LHCN-M2 (cell line): ENCODE data around the gene STPG1. TPM values are rescaled to one million over a fixed set of nuclear protein-coding genes. Genes with fewer than 3 reads are reported as not detected.

Experiments used
- DNase-seq: peaks from one replicate; pipeline ENCODE4 v3.0.0-alpha.2; 2012; ENCODE audit warnings: low read depth
- total RNA-seq: library from RNA; depleted of rRNA; stranded (reverse); fragments of >200 nt; gene quantifications from 2 replicates; pipeline ENCODE4 v1.2.3, GENCODE V29; 2014

STPG1 gene
- total RNA-seq, 1 experiment from 2014 or later = 4.9 TPM

DNA sequence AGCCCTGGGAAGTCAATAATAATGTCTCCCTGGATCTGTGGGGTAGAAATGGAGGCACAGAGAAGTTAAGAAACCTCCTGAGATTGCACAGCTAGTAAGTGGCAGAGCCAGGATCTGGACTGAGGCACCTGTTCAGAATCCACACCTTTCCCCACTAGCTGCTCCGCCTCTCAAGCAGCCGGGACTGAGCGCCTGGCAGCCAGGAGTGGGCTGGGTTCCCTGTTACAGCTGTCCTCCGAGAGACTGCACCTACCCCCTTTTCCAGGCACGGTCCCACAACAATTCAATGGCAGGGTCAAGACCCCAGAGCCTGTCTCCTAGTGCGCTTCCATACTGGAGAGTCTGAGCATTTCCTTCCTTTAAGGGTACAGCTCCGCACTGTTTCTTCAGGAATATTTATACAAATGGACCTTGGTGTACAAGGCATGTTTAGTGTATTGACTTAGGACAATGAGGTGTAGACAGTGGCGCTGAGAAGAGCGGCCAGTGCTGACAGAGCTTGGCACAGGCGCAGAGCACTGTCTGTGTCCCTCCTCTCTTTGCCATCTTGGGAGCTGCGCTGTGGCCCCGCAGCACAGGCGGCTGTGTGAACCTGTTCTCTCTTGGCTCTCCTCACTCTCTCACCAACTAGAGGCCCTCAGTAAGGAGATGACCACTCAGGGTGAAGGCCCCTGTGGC is 70.0 kb downstream of the STPG1 start:
- DNase-seq = no peak

DNA sequence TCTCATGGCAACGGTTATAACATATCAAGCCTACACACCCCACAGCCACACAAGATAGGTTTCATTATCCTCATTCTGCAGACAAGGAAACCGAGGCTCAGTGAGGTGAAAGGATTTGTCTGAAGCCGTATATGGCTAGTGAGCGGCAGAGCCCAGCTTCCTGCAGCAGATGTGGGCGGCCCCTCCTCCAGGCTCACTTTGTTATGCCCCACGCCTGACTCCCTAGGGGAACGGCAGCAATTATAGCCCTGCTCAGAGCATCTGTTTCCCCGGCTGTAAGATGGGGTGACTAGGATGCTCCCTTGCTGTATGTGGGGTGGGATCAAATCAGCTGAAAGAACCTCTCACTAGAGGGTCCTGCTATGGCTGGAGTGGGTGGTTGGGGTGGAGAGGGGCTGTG is 72.3 kb downstream of the STPG1 start:
- no peak for DNase-seq

DNA sequence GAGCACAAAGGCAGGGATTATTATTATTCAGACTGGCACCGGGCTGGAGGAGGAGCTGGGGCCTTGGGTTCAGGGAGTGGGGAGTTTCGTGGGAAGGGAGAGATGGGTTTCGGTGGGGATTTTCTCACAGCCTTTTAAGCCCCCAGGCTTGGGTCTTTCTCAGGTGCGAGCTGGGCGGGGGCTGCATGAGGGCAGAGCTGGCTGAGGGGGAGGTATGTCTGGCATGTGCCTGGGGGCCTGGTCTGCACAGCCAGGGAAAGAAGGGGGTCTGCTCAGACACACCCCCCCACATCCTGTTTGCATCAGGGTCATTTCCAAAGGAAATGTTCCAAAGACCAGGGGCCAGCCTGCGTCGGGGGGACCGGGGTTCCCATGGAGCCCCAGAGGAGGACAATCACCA is 72.8 kb downstream of the STPG1 start:
- DNase-seq = no peak

DNA sequence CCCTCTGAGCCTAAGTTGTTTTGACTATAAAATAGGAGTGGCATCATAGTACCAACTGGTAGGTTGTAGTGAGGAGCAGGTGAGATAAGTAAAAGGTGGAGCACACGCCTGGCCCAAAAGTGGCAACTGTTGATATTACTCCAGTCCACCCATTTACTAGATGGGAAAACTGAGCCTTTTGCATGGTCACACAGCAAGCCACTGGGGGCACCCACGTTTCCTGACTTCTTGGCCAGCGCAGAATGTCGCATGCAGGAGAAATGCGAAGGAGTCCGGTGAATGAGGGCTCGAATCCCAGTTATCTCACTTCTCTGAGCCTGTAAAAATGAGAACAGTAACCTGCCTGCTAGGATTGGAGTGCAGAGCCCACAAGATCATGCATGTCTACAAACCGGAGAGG is 73.6 kb downstream of the STPG1 start:
- no peak for DNase-seq

DNA sequence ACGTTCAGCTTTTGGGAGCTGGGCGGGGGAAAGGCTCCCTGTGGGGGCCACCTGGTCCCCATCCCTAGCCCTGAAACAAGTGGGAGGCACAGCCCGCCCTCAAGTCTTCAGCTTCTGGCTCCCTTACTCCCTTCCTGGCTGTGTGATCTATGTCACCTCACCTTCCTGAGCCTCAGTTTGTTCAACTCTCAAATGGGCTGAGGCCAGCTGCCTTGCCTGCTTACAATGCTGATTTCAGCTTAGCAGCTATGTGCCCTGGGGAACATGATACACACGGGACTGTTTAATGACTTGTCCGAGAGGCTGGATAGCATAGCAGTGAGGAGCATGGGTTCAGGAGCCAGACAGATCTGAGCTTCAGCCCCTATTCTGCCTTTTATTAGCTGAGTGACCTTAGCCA is 75.1 kb downstream of the STPG1 start:
- DNase-seq = no peak

DNA sequence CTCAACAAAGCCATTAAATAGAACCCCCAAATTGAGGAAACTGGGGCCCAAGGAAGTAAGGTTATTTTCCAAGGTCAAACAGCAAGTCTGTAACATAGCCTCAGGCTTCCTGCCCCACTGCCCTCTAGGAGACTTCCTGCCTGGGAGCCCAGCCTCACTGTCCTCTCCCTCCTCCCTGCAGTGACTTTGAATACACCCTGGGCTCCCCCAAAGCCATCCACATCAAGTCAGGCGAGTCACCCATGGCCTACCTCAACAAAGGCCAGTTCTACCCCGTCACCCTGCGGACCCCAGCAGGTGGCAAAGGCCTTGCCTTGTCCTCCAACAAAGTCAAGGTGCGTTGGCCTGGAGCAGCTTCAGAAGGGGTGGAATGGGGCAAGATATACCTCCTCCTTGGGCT is 76.1 kb downstream of the STPG1 start:
- DNase-seq = no peak

DNA sequence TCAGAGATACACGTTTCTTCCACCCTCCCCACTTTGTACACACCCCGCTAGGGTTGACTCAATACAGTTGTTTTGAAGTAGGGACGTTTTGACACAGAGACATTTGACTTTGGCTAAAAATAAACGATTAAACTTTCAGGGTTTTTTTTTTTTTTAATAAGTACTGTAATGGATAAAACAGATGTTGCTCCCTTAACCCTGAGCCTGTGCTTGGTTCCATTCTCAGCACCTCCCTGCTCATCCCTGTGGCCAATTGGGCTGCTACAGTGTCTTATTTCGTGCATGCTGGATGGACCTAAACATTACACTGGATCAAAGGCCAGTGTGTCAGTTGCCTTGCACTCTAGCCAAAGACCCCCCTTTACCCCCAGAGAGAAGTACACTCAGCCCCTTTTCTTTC is 77.5 kb downstream of the STPG1 start:
- DNase-seq = no peak

DNA sequence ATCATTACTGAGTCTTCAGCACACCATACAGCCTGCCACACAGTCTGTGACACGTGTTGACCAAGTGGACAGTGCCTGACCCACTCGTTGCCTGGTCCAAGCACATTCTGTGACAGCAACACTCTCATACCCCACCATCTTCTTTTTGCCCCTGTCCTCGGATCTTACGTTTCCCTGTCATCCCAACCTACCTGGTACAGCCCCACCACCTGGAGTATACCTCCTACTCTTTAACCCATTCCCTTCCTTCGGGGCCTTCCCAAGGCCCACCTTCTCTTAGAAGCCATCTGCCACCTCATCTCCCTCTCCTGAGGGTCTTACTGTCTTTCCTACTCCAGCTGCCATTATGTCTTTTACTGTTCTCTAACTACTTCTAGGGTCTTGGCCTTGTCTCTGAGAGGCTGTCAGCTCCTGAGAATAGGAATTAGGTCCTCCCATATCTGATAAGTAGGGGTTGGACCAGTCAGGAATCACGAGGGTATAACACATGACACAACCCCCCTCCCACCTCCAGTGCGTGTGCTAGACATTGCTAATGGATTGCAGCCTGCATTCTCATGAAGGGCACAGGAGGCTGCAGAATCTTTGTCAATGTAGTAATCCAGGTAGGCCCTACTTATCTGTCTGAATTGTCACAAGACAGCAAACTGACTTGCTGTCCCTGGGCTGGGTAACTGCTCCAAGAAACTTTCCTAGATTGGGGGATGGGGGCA is 81.5 kb downstream of the STPG1 start:
- no peak for DNase-seq

DNA sequence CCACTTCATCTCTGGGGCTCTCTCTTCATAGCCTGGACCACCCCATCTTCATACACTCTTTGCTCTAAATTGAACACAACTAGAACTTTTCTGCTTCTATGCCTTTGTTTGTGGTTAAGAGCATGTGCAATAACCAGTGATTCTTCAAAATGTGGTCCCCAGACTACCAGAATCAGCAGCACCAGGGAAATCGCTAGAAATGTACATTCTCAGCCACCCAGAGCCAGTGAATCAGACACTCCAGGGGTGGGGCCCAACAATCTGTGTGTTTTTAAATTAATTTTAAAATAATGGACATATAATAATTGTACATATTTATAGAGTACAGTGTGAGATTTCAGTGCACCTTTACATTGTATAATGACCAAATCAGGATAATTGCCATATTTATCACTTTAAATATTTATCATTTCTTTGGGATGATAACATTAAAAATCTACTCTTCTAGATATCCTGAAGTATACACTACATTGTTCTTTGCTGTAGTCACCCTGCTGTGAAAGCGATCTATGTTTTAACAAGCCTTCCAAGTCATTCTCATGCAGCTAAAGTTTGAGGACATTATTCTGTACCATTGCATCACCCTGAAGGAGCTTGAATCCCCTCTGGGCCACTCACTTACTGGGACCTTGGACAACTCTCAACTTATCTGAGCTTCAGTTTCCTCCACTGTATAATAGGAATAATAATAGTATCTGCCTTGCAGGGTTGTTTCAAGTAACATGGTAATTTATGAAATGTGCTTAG is 83.6 kb downstream of the STPG1 start:
- DNase-seq = no peak

DNA sequence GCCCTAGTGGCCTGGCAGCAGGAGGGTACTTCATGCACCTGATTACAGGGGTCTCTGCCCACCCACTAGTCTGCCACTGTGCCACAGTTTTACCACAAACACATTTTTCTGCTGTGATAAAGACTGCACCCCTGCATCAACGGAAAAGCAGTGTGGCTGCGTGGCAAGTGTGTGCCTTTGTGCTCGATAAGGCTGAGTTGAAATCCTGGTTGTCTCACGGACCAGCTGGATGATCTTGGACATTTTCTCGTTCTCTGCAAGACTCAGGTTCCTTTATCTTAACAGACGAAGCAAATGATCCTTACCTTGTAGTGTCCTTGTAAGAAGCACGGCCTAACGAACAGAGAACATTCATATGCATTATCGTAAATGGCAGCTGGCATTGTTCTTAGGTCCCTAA is 84.3 kb downstream of the STPG1 start:
- no peak for DNase-seq

DNA sequence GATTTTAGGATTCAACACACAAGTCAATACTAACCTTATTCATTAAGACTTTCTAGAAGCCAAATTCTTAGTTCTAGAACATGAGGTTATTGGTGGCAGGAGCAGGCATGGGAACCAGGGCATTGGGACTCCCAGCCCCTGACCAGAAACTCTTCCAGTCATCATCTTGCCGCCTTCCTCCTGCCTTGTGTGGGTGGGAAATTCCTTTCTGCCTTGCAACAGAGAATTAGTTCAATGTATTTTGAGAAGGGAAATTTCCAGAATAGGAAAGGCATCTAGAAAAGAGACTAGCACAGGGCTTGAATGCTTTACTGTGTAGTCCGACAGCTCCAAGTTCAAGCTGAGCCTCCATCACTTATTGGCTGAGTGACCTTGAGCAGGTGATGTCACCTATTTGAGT is 85.7 kb downstream of the STPG1 start:
- no peak for DNase-seq

DNA sequence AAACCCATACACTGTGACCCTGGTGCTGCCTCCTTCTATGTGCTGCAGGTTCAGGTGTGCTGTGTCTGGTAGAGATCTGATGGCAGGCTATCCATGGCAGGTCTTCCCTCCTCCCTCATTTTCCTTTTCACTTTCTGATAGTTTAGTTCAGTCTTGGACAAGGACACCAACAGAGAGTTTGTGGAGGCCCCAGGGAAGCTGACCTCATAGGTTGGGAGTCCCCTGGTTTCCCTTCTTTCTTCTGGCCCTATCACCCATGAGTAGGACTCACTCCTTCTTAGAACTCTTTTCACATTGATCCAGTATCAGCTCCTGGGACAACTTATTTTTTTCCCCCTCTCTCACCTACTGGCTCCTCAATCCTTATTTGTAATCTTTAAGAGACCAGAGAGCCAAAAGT is 86.1 kb downstream of the STPG1 start:
- no peak for DNase-seq

DNA sequence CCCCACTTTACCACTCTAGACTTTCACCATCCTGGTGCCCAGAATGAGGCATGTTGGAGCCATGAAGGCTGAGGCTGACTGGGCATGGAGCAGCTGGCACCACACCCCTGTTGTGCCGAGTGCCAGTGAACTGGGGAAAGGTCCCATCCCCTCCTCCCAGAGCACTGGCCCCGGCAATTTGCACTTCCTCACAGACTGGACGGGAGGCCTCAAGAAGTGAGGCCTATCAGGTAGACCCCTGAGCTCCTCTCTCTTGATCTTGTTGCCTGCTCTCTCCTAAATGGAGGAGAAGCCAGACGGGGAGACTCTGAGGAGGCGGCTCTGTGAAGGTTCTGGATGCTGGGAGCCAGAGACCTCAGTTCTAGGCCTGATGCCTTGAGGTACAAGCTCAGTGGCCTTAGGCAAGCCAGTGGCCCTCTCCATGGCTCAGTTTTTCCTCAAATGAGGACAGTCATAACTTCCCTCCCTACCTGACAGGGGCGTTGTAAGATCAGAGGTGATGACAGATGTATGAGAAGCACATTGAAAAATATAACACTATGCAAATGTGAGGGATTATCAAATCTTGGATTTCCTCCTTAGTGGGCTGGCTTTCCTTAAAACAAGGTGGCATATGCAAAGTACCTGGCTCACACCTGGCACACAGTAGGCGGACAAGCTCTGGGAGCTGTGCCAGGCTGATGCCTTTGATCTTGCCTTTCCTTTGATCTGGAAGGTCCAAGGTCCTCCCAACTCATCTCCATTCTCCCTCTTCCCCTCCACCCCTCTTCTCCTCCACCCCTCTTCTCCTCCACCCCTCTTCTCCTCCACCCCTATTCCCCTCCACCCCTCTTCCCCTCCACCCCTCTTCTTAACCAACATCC is 87.8 kb downstream of the STPG1 start:
- no peak for DNase-seq

DNA sequence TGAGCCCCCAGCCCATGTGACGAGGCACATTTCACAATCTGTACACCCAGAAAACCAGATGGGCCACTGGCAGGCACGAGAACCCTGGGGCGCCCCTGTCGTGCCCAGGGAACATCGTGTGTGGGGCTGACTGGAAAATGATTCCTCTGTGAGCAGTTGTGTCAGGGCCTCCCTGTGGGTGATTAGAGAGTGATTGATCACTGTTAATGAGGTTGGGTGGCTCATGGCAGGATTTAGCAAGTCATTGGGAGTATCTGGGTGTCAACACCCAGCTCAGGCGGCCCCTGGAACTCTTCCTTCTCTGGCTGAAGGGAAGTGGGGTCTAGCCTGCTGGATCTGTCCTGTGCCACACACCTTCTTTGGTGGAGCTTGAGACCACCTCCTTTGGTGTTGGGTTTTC is 88.7 kb downstream of the STPG1 start:
- no peak for DNase-seq

DNA sequence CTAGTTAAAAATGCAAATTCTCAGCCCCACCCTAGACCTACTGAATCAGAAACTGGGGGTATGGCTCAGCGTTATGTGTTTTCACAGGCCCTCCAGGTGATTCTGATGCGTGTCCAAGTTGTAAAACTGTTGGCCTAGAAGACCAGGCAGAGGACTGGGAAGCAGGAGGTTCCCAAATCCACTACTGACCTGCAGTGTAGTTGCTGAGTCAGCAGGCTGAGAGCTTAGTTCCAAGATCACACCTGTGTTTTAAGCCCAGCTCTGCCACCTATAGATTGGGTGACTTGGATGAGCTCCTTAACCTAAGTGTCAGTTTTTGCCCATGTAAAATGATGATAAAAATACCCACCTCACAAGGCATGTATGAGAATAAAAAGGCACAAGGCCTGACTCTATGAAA is 90.3 kb downstream of the STPG1 start:
- DNase-seq = no peak

DNA sequence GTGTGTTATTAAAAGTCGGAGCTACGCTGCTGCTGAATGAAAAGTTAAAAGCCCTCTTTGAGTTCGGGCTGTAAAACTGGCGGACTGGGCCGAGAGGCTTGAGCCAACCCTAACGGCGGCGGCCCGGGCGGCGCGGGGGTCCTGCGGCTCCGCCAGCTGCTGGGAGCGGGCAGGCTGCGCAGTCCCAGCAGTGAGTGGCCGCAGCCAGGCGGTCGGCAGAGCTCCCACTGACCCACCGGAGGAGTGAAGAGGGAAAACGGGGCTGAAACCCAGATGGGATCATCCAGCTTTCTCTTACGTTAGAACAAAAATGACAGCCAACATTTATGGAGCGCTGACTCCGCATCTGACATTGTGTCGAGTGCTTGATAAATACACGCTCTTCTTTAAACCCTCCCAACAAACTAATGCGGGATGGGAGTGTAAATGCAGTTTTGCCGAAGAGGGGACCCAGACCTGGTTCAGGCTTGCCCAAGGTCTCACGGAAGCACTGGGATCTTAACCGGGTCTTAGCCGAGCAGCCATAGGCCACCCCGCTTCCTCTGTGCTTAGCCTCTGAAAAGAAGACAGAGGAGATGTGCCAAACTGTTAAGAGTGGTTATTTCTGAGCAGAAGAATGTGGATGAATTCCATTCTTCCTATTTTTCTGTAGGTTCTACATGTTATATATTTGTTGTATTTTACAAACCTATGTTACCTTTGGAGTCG is 91.0 kb downstream of the STPG1 start:
- no peak for DNase-seq

DNA sequence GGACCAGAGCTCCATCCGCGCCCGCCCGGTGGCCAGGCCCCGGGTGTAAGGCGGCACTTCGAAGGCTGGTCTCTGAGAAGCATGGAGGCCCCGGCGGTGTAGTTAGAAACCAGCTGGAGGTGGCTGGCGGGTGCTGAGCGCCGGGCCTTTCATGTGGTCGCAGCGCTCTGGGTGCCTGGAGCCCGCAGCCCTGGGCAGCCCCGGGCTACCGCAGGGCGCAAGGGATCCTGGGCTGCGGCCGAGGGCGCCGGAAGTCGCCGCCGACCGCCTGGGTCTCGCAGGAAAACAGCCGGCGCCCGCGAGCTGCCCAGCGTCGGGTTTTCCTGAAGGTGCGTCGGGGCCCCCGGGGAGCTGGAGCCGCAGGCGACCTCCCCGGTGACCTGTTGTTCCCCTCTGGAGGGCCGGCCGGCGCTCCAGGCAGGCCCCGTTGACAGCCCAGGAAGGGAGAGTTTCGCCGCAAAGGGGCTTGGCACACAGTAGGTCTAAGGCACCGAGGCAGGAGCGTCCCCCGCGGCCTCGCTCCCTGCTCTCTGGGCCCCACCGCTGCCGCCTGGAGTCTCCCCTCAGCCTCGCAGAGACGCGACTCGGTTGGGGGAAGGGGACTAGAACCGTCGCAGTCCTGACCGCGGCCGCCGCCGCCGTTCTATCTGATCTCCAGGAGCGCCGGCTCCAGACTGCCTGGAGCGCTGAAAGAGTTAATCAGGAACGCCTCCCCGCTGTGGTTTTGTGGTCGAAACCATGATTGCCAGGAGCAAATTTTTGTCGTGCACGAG is 91.7 kb downstream of the STPG1 start:
- peak; percentile 60 for DNase-seq

DNA sequence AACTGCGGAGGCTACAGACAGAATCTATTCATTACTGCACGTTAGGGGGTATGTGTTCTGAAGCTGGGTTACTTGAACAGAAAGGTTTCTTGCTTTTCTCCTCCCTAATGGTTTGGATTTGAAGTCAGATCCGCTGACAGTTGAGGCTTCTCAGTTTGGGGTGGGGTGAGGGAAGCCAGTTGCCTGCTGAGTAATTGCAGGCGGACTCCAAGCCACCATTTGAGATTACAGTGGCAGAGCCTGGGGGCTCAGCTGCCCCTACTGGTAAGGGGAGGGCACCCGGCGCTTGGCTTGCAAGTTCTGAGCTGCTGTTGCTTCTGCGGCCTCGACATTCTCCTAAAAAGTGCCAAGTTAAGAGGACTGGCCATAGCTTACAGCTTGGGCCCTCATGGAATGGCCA is 92.5 kb downstream of the STPG1 start:
- DNase-seq = no peak

DNA sequence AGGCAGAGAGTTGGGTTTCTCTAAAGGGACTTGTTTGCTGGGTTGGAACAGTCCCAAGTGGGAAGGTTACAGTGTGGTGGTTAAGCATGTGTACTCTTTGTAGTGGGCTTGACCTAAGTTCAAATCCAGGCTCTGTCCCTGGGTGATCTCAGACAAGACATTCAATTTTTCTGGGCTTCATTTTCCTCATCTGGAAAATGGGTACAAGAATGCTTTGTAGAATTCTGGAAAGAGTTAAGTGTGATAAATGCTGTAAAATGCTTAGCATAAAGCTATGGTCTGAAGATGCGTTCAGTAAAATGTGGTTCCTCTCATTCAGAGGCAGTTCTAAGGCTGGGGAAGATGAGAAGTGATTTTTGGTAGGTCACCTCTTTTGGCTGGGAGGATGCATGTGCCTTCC is 93.6 kb downstream of the STPG1 start:
- DNase-seq = no peak

DNA sequence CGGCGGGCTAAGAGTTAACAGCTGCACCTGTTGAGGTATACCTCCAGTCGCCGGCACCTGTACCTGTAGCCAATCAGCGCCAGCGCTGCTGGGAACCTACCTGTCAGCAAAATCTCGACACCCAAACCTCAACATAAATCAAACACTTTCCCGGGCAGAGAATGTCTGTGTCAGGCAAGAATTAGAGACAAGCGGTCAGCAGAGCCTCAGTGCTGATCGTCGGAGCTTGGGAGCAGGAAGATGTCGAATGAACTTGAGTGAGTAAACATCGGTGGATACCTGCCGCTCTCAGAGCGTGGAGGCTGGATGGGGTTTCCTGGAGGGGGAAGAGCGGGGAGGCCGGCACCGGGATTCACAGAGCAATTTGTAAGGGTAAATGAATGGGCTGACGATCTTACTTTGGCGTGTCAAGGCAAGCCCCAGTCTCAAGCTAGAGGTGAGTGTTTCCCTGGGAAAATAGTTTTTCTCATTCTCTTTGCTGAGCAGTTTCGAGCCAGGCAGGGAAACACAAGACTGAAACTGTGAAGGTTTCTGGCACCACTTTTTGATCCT is 94.2 kb downstream of the STPG1 start, which contains the start of gene GRHL3:
Gene GRHL3 (plus strand): TSS at position 46 of the 552 bp plus-strand sequence. CDS start 195 bp downstream, at position 241.
- DNase-seq = no peak
